B cell (primary cell): Measurements from ENCODE around the gene CELA1. TPM values are rescaled to one million over a fixed set of nuclear protein-coding genes. Genes with fewer than 3 reads are reported as not detected.

Experiments
- ATAC-seq: fragments of 200-7000 bp; cut with Tn5 transposase; one replicate; pipeline ENCODE4 v1.10.0; 2021; ENCODE audit warnings: low read depth, mild to moderate bottlenecking, moderate number of reproducible peaks, moderate library complexity
- CTCF ChIA-PET: fragments of 350-600 bp; sonication (Branson Sonifier 250); formaldehyde crosslinking; loops from one replicate; lab custom pipeline; 2021; ENCODE audit warnings: antibody characterized with exemption, inconsistent platforms; lab: Charles Lee
- POLR2A ChIA-PET: fragments of 350-600 bp; sonication (Branson Sonifier 250); formaldehyde crosslinking; loops from one replicate; lab custom pipeline; 2021; ENCODE audit warnings: antibody characterized with exemption; lab: Charles Lee
- DNase-seq: peaks from one replicate; pipeline ENCODE4 v3.0.0; 2013
- H2AFZ ChIP-seq: 2 replicates; pipeline ENCODE4 v1.6.1; 2012; ENCODE audit warnings: mild to moderate bottlenecking, low read depth, low read length; ENCODE audit not compliant: insufficient read depth, poor library complexity, severe bottlenecking
- H3K27ac ChIP-seq, 2 donors: 1 replicate in 1 of 2; 2 replicates in 1 of 2; pipeline ENCODE4 v1.5.1; 2012 to 2013; ENCODE audit warnings: low read length in 2 of 2, mild to moderate bottlenecking in 2 of 2, moderate library complexity in 1 of 2
- H3K27me3 ChIP-seq, 4 experiments: fragments of 200-600 bp in 1 of 4; sonication (generic) in 1 of 4; replicated peaks in 1 of 4; 1 replicate in 2 of 4; 2 replicates in 2 of 4; pipeline versions ENCODE4 v1.6.1 to v1.7.0; 2013 to 2016; ENCODE audit warnings: low read length in 3 of 4, mild to moderate bottlenecking in 2 of 4, mixed read lengths in 1 of 4, moderate library complexity in 1 of 4; ENCODE audit not compliant: insufficient read depth in 4 of 4, control insufficient read depth in 3 of 4; ENCODE audit errors: control extremely low read depth in 1 of 4
- H3K36me3 ChIP-seq, 2 experiments: replicated peaks in 1 of 2; 1 replicate in 1 of 2; 2 replicates in 1 of 2; pipeline versions ENCODE4 v1.6.1 to v1.7.1; 2013; ENCODE audit warnings: low read length in 1 of 2; ENCODE audit not compliant: insufficient read depth in 2 of 2, control insufficient read depth in 1 of 2; ENCODE audit errors: control extremely low read depth in 1 of 2, extremely low read depth in 1 of 2
- H3K4me1 ChIP-seq, 2 donors: fragments of 200-600 bp in 1 of 2; sonication (generic) in 1 of 2; 1 replicate in 1 of 2; 2 replicates in 1 of 2; pipeline versions ENCODE4 v1.5.1 to v1.6.1; 2013 to 2017; ENCODE audit warnings: low read length in 2 of 2; ENCODE audit not compliant: control insufficient read depth in 2 of 2, insufficient read depth in 2 of 2
- H3K4me2 ChIP-seq: replicated peaks from 2 replicates; pipeline ENCODE3; 2012; ENCODE audit warnings: mild to moderate bottlenecking, low read depth, low read length; ENCODE audit not compliant: poor library complexity, severe bottlenecking
- H3K4me3 ChIP-seq, 5 experiments: fragments of 200-600 bp in 1 of 5; sonication (generic) in 1 of 5; 1 replicate in 3 of 5; 2 replicates in 2 of 5; pipeline versions ENCODE4 v1.5.1 to v1.7.0; 2011 to 2016; ENCODE audit warnings: low read length in 4 of 5, mild to moderate bottlenecking in 4 of 5, low read depth in 2 of 5, control low read depth in 1 of 5, moderate library complexity in 1 of 5; ENCODE audit not compliant: insufficient read depth in 1 of 5; ENCODE audit errors: control extremely low read depth in 1 of 5, extremely low read depth in 1 of 5
- H3K79me2 ChIP-seq: fragments of 200-600 bp; sonication (generic); one replicate; pipeline ENCODE4 v1.6.0; 2016; ENCODE audit warnings: low read length; ENCODE audit not compliant: control insufficient read depth, insufficient read depth
- H3K9ac ChIP-seq: fragments of 200-600 bp; sonication (generic); 2 replicates; pipeline ENCODE4 v1.6.1; 2017; ENCODE audit warnings: mild to moderate bottlenecking, low read length, moderate library complexity
- H3K9me3 ChIP-seq, 3 donors: one replicate each; pipeline versions ENCODE4 v1.6.1 to v1.7.1; 2013; ENCODE audit warnings: low read length in 2 of 3; ENCODE audit not compliant: control insufficient read depth in 2 of 3, insufficient read depth in 1 of 3; ENCODE audit errors: control extremely low read depth in 1 of 3
- H4K20me1 ChIP-seq: 2 replicates; pipeline ENCODE4 v1.6.0; 2012; ENCODE audit warnings: mild to moderate bottlenecking, low read length; ENCODE audit not compliant: insufficient read depth, control insufficient read depth, poor library complexity, severe bottlenecking
- H3K27ac Mint-ChIP-seq: one replicate; pipeline ENCODE4 v1.8.0; 2021; ENCODE audit warnings: mixed read lengths
- H3K27me3 Mint-ChIP-seq: one replicate; pipeline ENCODE4 v1.8.0; 2021; ENCODE audit warnings: mixed read lengths
- H3K4me1 Mint-ChIP-seq: one replicate; pipeline ENCODE4 v1.8.0; 2021; ENCODE audit warnings: mixed read lengths
- H3K4me3 Mint-ChIP-seq: one replicate; pipeline ENCODE4 v1.8.0; 2021; ENCODE audit warnings: mixed read lengths
- H3K9me3 Mint-ChIP-seq: one replicate; pipeline ENCODE4 v1.8.0; 2022; ENCODE audit warnings: mixed read lengths; ENCODE audit not compliant: insufficient read depth
- EZH2 ChIP-seq: IDR thresholded peaks from 2 replicates; pipeline ENCODE4 v1.6.1; 2012; ENCODE audit warnings: borderline replicate concordance, low read depth, mild to moderate bottlenecking, moderate library complexity, low read length; ENCODE audit not compliant: insufficient read depth, poor library complexity, severe bottlenecking
- WGBS: methylation state at CpG from one replicate; pipeline ENCODE4 v1.1.5; 2013; ENCODE audit warnings: missing lambda C conversion rate; ENCODE audit not compliant: insufficient coverage; 5-methylcytosine and 5-hydroxymethylcytosine counted together
- intact Hi-C: fragments of 100-400 bp; cut with micrococcal nuclease; formaldehyde crosslinking; loops from one replicate; pipeline ENCODE4 v1.10.0; 2022
- polyA plus RNA-seq: library from polyadenylated mRNA; depleted of rRNA; stranded (reverse); fragments of >200 nt; gene quantifications from 2 replicates; pipeline ENCODE4 v1.2.3, GENCODE V29; 2012
- total RNA-seq, 2 donors: library from RNA; stranded (reverse); fragments of 120-200 nt in 1 of 2; gene quantifications; 1 replicate in 1 of 2; 2 replicates in 1 of 2; pipeline versions ENCODE4 v1.2.3 to v1.2.4, GENCODE V29; 2013 to 2022
- TF ChIP-seq, protein P1 (sequence below): fragments of 200-600 bp; IDR thresholded peaks from one replicate; pipeline ENCODE4 v1.8.0; 2022; ENCODE audit warnings: antibody characterized with exemption, mild to moderate bottlenecking

The CELA1 gene
- total and polyA plus RNA-seq, 2 donors (not counting 1 experiment from before 2014, with no cell fraction given): not detected

DNA sequence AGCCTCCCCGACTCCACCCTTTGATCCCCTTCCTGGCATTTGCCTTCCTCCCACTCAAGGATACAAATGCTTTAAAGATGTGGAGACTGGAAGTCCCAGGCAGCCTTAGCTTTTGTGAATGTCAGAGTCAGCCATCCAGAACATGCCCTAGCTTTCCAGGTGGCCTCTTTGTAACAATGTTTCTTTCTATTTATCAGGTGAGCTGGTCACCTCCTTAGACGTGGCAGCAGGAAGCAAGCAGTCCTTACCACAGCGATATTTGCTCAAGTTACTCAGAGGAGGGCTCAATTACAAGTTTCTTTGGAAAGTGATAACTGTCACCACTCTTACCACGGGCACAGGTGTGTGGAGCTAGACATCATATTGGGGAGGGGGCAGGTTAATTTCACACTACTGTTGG lies 39.9 kb upstream of the CELA1 start:
- intact Hi-C loops: no loop called here
- no peaks in the 10 kb centered on the region for H3K9me3 Mint-ChIP-seq
- Histone ChIP-seq H3K36me3 (peaks cover 0 to 12% of the 10 kb centered on the region in 2 experiments), H3K9ac (no peak overlapping the region), H3K4me3 (no peak overlapping the region), H4K20me1 (no peaks in the 10 kb centered on the region), H3K4me1 (peaks cover 56 to 60% of the 10 kb centered on the region in 2 donors), H3K27ac (no peak overlapping the region), H3K9me3 (no peaks in the 10 kb centered on the region), H3K79me2 (peaks cover 10% of the 10 kb centered on the region), H3K4me2 (no peak overlapping the region), H2AFZ (no peak overlapping the region), H3K27me3 (no peaks in the 10 kb centered on the region)
- H3K4me3 Mint-ChIP-seq: no peak overlapping the region
- CTCF ChIA-PET: interaction anchor here (0.7 to 2.5 kb wide), 3 partner anchors 35 to 640 kb away, joined by 3 to 8 read pairs (median 3); no protein-coding TSS in a partner anchor
- H3K27ac Mint-ChIP-seq: no peak overlapping the region
- DNase-seq (no peak), ATAC-seq (no peak)
- TF ChIP-seq EZH2: no peak
- TF ChIP-seq, protein P1, sequence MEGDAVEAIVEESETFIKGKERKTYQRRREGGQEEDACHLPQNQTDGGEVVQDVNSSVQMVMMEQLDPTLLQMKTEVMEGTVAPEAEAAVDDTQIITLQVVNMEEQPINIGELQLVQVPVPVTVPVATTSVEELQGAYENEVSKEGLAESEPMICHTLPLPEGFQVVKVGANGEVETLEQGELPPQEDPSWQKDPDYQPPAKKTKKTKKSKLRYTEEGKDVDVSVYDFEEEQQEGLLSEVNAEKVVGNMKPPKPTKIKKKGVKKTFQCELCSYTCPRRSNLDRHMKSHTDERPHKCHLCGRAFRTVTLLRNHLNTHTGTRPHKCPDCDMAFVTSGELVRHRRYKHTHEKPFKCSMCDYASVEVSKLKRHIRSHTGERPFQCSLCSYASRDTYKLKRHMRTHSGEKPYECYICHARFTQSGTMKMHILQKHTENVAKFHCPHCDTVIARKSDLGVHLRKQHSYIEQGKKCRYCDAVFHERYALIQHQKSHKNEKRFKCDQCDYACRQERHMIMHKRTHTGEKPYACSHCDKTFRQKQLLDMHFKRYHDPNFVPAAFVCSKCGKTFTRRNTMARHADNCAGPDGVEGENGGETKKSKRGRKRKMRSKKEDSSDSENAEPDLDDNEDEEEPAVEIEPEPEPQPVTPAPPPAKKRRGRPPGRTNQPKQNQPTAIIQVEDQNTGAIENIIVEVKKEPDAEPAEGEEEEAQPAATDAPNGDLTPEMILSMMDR: no peak
- peaks cover 59% of the 10 kb centered on the region for H3K4me1 Mint-ChIP-seq
- no peaks in the 10 kb centered on the region for H3K27me3 Mint-ChIP-seq
- POLR2A ChIA-PET: no interaction called here
- 35% methylated on average over 2 of the region's 4 CpGs for WGBS

DNA sequence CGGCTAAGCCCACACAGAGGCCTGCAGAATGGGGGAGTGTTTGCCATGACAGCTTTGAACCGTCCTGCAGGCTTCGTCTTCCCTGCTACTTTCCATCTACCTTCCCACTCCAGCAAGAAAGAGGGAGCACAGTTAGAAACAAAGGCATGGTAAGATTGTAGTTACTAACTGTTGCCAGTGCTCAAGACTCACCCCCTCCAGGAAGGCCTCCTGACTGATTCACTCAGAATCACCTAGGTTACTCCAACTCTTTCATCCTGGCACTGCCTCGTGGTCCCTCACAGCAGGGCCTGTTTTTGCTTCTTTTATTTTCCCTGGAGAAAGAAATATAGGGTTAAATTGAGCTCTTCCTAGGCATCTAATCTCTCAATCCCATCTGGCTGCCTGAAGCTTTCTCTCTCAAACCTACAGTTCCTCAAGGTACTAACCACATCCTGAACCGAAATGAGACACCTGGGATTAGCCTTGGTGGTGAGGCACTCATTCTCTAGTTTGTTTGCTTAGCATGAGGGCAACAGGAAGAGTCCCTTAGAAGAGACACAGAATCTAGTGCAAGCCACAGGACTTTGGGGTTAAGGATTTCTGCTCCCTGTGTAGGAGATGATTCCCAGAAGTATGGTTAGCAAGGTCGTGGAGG lies 36.9 kb upstream of the CELA1 start:
- peaks cover 31% of the 10 kb centered on the region for H3K79me2 ChIP-seq
- H3K9me3 ChIP-seq: no peaks in the 10 kb centered on the region
- ChIA-PET CTCF (interaction anchor here (1.1 kb wide), 1 partner anchor 9 kb away, joined by 3 read pairs; no protein-coding TSS in a partner anchor), POLR2A (no interaction called here)
- no peaks in the 10 kb centered on the region for H3K27me3 ChIP-seq
- no peak overlapping the region for H3K4me3 Mint-ChIP-seq
- no peak overlapping the region for H3K4me3 ChIP-seq
- 13% methylated on average over 1 of the region's 6 CpGs for WGBS
- ATAC-seq (no peak), DNase-seq (no peak)
- intact Hi-C loops: no loop called here
- peaks cover 37% of the 10 kb centered on the region for H3K4me1 Mint-ChIP-seq
- H3K9me3 Mint-ChIP-seq: no peaks in the 10 kb centered on the region
- no peak overlapping the region for H3K9ac ChIP-seq
- peak overlapping the region; percentile 7 for H3K4me2 ChIP-seq
- no peak overlapping the region for H2AFZ ChIP-seq
- H3K4me1 ChIP-seq: peaks cover 42% of the 10 kb centered on the region in 2 donors
- H3K27ac Mint-ChIP-seq: peak overlapping the region; percentile 18
- H3K27ac ChIP-seq: no peak overlapping the region
- H3K27me3 Mint-ChIP-seq: no peaks in the 10 kb centered on the region
- H3K36me3 ChIP-seq: peaks cover 0 to 27% of the 10 kb centered on the region in 2 experiments
- TF ChIP-seq, protein P1: no peak
- no peak for TF ChIP-seq EZH2
- no peaks in the 10 kb centered on the region for H4K20me1 ChIP-seq
